Trophoblast cell (in vitro differentiated cells and primary cell): ENCODE measurements around the gene GDPD5.
A peak's percentile ranks its signal among the peaks of the same experiment; 100 is the strongest.

Experiments
- DNase-seq, 2 donors: peaks; one replicate each; pipeline ENCODE4 v3.0.0-alpha.2; 2016
- H2AFZ ChIP-seq: 2 replicates; pipeline ENCODE4 v1.6.1; 2013; ENCODE audit warnings: low read length, moderate library complexity, mild to moderate bottlenecking; ENCODE audit not compliant: insufficient read depth, poor library complexity
- H2AK5ac ChIP-seq: 2 replicates; pipeline ENCODE4 v1.6.1; 2013; ENCODE audit warnings: mild to moderate bottlenecking, low read length
- H2BK120ac ChIP-seq: 2 replicates; pipeline ENCODE4 v1.6.1; 2013; ENCODE audit warnings: low read length, mild to moderate bottlenecking, moderate library complexity; ENCODE audit not compliant: insufficient read depth, poor library complexity
- H2BK12ac ChIP-seq: 2 replicates; pipeline ENCODE4 v1.6.1; 2013; ENCODE audit warnings: mild to moderate bottlenecking, low read length, moderate library complexity
- H2BK5ac ChIP-seq: 2 replicates; pipeline ENCODE4 v1.6.1; 2013; ENCODE audit warnings: low read length, low read depth, moderate library complexity, mild to moderate bottlenecking; ENCODE audit not compliant: poor library complexity
- H3K14ac ChIP-seq: 2 replicates; pipeline ENCODE4 v1.6.1; 2013; ENCODE audit warnings: mild to moderate bottlenecking, low read length
- H3K18ac ChIP-seq: 2 replicates; pipeline ENCODE4 v1.6.1; 2013; ENCODE audit warnings: mild to moderate bottlenecking, low read length
- H3K23ac ChIP-seq: 2 replicates; pipeline ENCODE4 v1.6.1; 2013; ENCODE audit warnings: low read length
- H3K27ac ChIP-seq: 2 replicates; pipeline ENCODE4 v1.5.1; 2013; ENCODE audit warnings: low read depth, mild to moderate bottlenecking, inconsistent platforms, low read length, moderate library complexity
- H3K27me3 ChIP-seq: 2 replicates; pipeline ENCODE4 v1.6.1; 2013; ENCODE audit warnings: inconsistent platforms, mild to moderate bottlenecking, low read length, moderate library complexity; ENCODE audit not compliant: insufficient read depth
- H3K36me3 ChIP-seq, 2 experiments: 1 replicate in 1 of 2; 2 replicates in 1 of 2; pipeline ENCODE4 v1.6.1; 2013; ENCODE audit warnings: low read length in 2 of 2, mild to moderate bottlenecking in 2 of 2, moderate library complexity in 1 of 2; ENCODE audit not compliant: insufficient read depth in 2 of 2, control insufficient read depth in 1 of 2
- H3K4ac ChIP-seq: 2 replicates; pipeline ENCODE4 v1.6.1; 2013; ENCODE audit warnings: low read depth, mild to moderate bottlenecking, low read length, moderate library complexity
- H3K4me1 ChIP-seq, 2 experiments: 1 replicate in 1 of 2; 2 replicates in 1 of 2; pipeline ENCODE4 v1.6.1; 2013; ENCODE audit warnings: low read length in 2 of 2, mild to moderate bottlenecking in 2 of 2, moderate library complexity in 1 of 2; ENCODE audit not compliant: insufficient read depth in 2 of 2, control insufficient read depth in 1 of 2
- H3K4me2 ChIP-seq: 2 replicates; pipeline ENCODE4 v1.6.1; 2013; ENCODE audit warnings: inconsistent platforms, mild to moderate bottlenecking, low read length, moderate library complexity
- H3K4me3 ChIP-seq: 2 replicates; pipeline ENCODE4 v1.5.1; 2013; ENCODE audit warnings: mild to moderate bottlenecking, low read depth, low read length, inconsistent platforms
- H3K79me1 ChIP-seq: one replicate; pipeline ENCODE4 v1.6.1; 2013; ENCODE audit warnings: low read length
- H3K79me2 ChIP-seq: 2 replicates; pipeline ENCODE4 v1.6.1; 2013; ENCODE audit warnings: low read length, mild to moderate bottlenecking; ENCODE audit not compliant: control insufficient read depth, insufficient read depth, poor library complexity
- H3K9ac ChIP-seq: 2 replicates; pipeline ENCODE4 v1.6.1; 2013; ENCODE audit warnings: mild to moderate bottlenecking, low read length
- H3K9me3 ChIP-seq: 2 replicates; pipeline ENCODE4 v1.6.1; 2013; ENCODE audit warnings: low read depth, mild to moderate bottlenecking, control low read depth, inconsistent platforms, low read length; ENCODE audit not compliant: insufficient read depth
- H4K12ac ChIP-seq: 2 replicates; pipeline ENCODE4 v1.6.1; 2013; ENCODE audit warnings: low read depth, mild to moderate bottlenecking, low read length, moderate library complexity
- H4K8ac ChIP-seq: 2 replicates; pipeline ENCODE4 v1.6.1; 2013; ENCODE audit warnings: low read depth, mild to moderate bottlenecking, low read length, moderate library complexity
- H4K91ac ChIP-seq: one replicate; pipeline ENCODE4 v1.6.1; 2013; ENCODE audit warnings: low read depth, mild to moderate bottlenecking, low read length, moderate library complexity
- WGBS: extraction: QIAGEN DNeasy Blood & Tissue Kit; methylation state at CpG from one replicate; pipeline ENCODE4 v1.1.7; 2013; ENCODE audit warnings: missing lambda C conversion rate; ENCODE audit not compliant: insufficient read length, insufficient coverage; ENCODE audit errors: extremely low coverage; 5-methylcytosine and 5-hydroxymethylcytosine counted together

The GDPD5 gene

DNA sequence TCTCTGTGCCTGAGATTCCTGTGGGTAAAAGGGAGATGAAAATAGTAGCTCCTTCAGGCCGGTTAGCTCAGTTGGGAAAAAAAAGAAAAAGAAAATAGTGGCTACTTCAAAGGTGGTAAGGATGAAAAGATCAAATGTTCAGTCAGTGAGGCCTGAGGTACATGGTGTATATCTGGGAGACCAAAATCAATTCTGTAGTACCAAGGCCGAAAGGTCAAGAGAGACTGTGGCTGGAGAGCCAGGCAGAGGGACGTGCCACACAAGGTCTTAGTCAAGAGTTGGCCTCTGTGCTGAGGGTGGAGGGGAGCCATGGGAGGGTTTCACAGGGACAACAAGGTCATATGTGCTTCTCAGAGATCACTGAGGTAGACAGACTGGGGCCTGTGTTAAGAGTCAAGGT, 4.8 kb upstream of the GDPD5 start:
- Histone ChIP-seq H4K12ac (no peak overlapping the region), H2AFZ (no peak overlapping the region), H3K27ac (no peak overlapping the region), H3K18ac (no peak overlapping the region), H4K91ac (no peak overlapping the region), H2BK12ac (no peak overlapping the region), H3K36me3 (no peaks in the 10 kb centered on the region), H2BK5ac (no peak overlapping the region), H3K9me3 (no peaks in the 10 kb centered on the region), H3K14ac (no peak overlapping the region), H3K23ac (no peak overlapping the region), H2BK120ac (no peak overlapping the region), H3K4me2 (no peak overlapping the region), H4K8ac (no peak overlapping the region), H3K9ac (no peak overlapping the region), H3K4me3 (no peak overlapping the region), H3K4me1 (peaks cover 2 to 3% of the 10 kb centered on the region in 2 experiments), H3K27me3 (peaks cover 1% of the 10 kb centered on the region), H2AK5ac (no peak overlapping the region), H3K79me1 (peaks cover 4% of the 10 kb centered on the region), H3K4ac (no peak overlapping the region), H3K79me2 (peaks cover 2% of the 10 kb centered on the region)
- WGBS = no CpG with 5 or more reads among the region's 3 CpGs
- no peak for DNase-seq

DNA sequence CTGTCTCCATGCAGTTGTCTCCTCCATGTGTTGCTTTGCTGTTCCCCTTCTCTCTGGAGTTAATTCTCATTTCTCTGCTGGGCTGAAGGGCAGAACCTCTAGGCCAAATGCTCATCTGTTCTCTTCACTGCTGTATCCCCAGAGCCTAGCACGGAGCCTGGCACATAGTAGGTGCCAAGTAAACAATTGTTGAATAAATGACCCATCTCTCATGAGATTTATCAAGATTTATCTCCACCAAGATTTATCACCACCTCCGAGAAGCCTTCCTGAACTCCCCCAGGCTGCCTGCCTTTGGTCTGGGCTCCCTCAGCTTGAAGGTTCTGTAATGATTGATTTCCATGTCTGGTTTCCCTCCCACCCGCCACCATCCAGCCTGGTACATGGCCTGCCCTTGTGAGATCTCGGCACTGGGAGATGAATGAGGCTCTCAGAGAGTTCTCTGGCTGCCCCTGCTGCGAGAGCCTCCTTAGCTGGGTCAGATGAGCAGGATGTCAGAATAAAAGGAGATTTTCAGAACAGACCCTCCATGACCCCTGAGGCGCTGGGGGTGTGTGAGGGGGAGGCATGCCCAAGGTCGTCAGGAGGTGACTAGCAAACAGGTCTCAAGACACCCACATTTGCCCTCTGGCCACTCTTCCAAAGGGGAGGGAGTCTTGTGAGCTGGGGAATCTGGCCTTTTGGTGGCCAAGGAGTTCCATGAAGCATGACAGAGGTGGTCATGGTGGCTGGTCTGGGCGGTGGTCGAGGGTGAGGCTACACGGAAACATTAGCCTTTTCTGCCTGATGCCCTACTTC, 2.4 kb upstream of the GDPD5 start:
- H4K12ac ChIP-seq = no peak overlapping the region
- no peak overlapping the region for H3K14ac ChIP-seq
- no peak overlapping the region for H3K9ac ChIP-seq
- H3K27ac ChIP-seq = no peak overlapping the region
- no peak overlapping the region for H2AK5ac ChIP-seq
- H2AFZ ChIP-seq = no peak overlapping the region
- H3K4ac ChIP-seq = no peak overlapping the region
- H3K23ac ChIP-seq = no peak overlapping the region
- H3K36me3 ChIP-seq = no peaks in the 10 kb centered on the region
- no peaks in the 10 kb centered on the region for H3K9me3 ChIP-seq
- H2BK12ac ChIP-seq = no peak overlapping the region
- no peak overlapping the region for H4K8ac ChIP-seq
- no peak overlapping the region for H2BK5ac ChIP-seq
- no peak overlapping the region for H3K18ac ChIP-seq
- H4K91ac ChIP-seq = no peak overlapping the region
- peaks cover 7% of the 10 kb centered on the region for H3K79me1 ChIP-seq
- H3K4me2 ChIP-seq = no peak overlapping the region
- peaks cover 2 to 8% of the 10 kb centered on the region in 2 experiments for H3K4me1 ChIP-seq
- no peak for DNase-seq
- H3K79me2 ChIP-seq = peaks cover 7% of the 10 kb centered on the region
- WGBS = no CpG with 5 or more reads among the region's 10 CpGs
- no peak overlapping the region for H2BK120ac ChIP-seq
- H3K4me3 ChIP-seq = no peak overlapping the region
- H3K27me3 ChIP-seq = peaks cover 20% of the 10 kb centered on the region

DNA sequence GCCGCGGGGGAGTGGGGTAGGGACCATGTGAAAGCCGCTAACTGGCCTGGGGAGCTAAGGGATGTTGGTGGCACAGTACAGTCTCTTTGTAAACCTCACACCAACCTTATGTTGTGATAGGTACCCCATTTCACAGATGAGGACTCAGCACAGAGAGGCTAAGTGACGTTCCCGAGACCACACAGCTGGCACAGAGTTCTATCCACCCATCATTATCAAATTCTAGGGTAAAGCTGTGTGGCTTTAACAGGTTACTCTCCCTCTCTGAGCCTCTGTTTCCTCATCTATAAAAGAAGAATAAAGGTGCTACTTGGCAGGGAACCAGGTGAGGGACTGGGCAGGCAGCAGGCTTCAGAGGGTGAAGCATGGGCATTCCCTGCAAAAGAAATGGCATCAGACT, 1.4 kb upstream of the GDPD5 start:
- Histone ChIP-seq H3K4me1 (peaks cover 2 to 8% of the 10 kb centered on the region in 2 experiments), H2BK120ac (no peak overlapping the region), H2BK12ac (no peak overlapping the region), H2AFZ (no peak overlapping the region), H3K18ac (no peak overlapping the region), H3K4me2 (no peak overlapping the region), H4K91ac (no peak overlapping the region), H3K9ac (no peak overlapping the region), H3K9me3 (no peaks in the 10 kb centered on the region), H3K79me2 (peaks cover 7% of the 10 kb centered on the region), H3K79me1 (peaks cover 7% of the 10 kb centered on the region), H3K14ac (no peak overlapping the region), H4K12ac (no peak overlapping the region), H4K8ac (no peak overlapping the region), H3K4ac (no peak overlapping the region), H3K27ac (no peak overlapping the region), H3K4me3 (no peak overlapping the region), H2AK5ac (no peak overlapping the region), H2BK5ac (no peak overlapping the region), H3K36me3 (no peaks in the 10 kb centered on the region), H3K23ac (no peak overlapping the region), H3K27me3 (peaks cover 20% of the 10 kb centered on the region)
- WGBS = no CpG with 5 or more reads among the region's 5 CpGs
- DNase-seq = no peak

DNA sequence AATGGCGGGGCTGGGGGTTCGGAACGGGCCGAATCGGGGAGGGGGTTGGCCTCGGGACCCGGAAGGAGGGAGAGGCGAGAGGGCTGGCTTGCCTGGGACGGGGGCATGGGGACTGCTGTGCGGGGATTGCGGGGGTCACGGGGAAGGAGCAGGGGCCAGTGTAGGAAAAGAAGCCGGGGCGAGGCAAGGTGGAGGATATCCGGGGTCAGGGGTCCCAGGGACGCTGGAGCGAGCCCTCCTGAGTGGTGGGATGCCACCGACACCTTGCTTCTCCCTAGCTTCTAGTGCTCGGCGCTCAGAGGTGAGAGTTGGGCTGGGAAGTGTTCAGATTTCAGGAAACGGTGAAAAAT, 426 bp upstream of the GDPD5 start:
- Histone ChIP-seq H2BK120ac (no peak overlapping the region), H2AFZ (peak overlapping the region; percentile 26), H3K4me3 (peak overlapping the region; percentile 75), H4K8ac (peak overlapping the region; percentile 72), H3K18ac (peak overlapping the region; percentile 63), H4K91ac (peak overlapping the region; percentile 82), H3K79me2 (peaks cover 7% of the 10 kb centered on the region), H3K36me3 (no peaks in the 10 kb centered on the region), H3K23ac (no peak overlapping the region), H4K12ac (peak overlapping the region; percentile 17), H3K4me2 (peak overlapping the region; percentile 98), H3K27me3 (peaks cover 20% of the 10 kb centered on the region), H2BK5ac (peak overlapping the region; percentile 1), H3K4ac (peak overlapping the region; percentile 16), H2AK5ac (no peak overlapping the region), H3K9ac (peak overlapping the region; percentile 85), H3K14ac (peak overlapping the region; percentile 47), H3K4me1 (peaks cover 2 to 8% of the 10 kb centered on the region in 2 experiments), H3K79me1 (peaks cover 7% of the 10 kb centered on the region), H2BK12ac (no peak overlapping the region), H3K9me3 (no peaks in the 10 kb centered on the region), H3K27ac (no peak overlapping the region)
- no peak for DNase-seq
- no CpG with 5 or more reads among the region's 21 CpGs for WGBS
